ENCODE measurements around the gene GSTO1.

- no peak for TF ChIP-seq CTCF (IDR thresholded peaks at IDR 0.05; ENCODE audit: insufficient read depth, low read depth, low read length)
- TF ChIP-seq EZH2 (IDR thresholded peaks at IDR 0.05; ENCODE audit: insufficient read depth, low read length), result no peak
These were observed 5.5 kb downstream of the GSTO1 start for GRCh38 chr10:104259999-104260774.

All from astrocyte (in vitro differentiated cells and primary cell).